ENCODE measurements around the gene GAREM1. TPM values are rescaled to one million over a fixed set of nuclear protein-coding genes. Genes with fewer than 3 reads are reported as not detected.

GAREM1 gene
- total and polyA plus RNA-seq, 2 of the 8 experiments (the other 6 are each of a cell fraction or from before 2014, with no cell fraction given): 3.6 to 9.2 TPM

DNA sequence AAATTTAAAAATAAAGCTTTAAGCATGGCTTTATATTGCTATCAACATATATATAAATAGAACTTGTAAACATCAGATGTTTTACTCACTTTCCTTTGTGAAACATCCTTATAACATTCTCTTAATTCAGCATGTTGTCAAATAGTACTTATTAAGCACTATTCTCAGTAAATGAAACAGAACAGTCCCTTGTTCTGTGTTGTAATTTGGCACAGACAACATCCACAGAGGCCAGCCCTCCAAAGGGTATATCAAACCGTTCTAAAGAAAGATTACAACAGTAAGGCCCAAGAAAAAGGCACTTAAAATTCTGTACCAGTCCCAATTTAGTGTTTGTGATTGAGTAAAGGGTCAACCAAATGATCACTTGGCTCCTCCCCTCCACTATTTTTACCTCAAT lies 46.0 kb downstream of the GAREM1 start:
- H2BK12ac ChIP-seq (ENCODE audit: low read depth, low read length): no peak overlapping the region
- H3K4me2 ChIP-seq (ENCODE audit: insufficient read depth in 1 of 2, low read depth in 2 of 2, low read length in 2 of 2): no peak overlapping the region
- H2BK5ac ChIP-seq (ENCODE audit: low read depth, low read length): no peak overlapping the region
- no peak overlapping the region for H3K23ac ChIP-seq (ENCODE audit: insufficient read length)
- H3K36me3 ChIP-seq (ENCODE audit: control insufficient read depth in 2 of 4, insufficient read depth in 4 of 4, low read length in 3 of 4): no peaks in the 10 kb centered on the region
- H4K91ac ChIP-seq (replicated peaks; ENCODE audit: insufficient read length, low read length): no peak overlapping the region
- no peak overlapping the region for H3K18ac ChIP-seq (ENCODE audit: extremely low read depth, low read length)
- no peak overlapping the region for H3K14ac ChIP-seq (ENCODE audit: insufficient read length)
- H2BK15ac ChIP-seq (ENCODE audit: low read length): no peak overlapping the region
- H3K79me2 ChIP-seq (ENCODE audit: control insufficient read depth in 1 of 2, insufficient read depth in 2 of 2, low read length in 2 of 2): peaks cover 0 to 2% of the 10 kb centered on the region in 2 experiments; a peak in 3 of 4 replicates
- ChIA-PET CTCF (ENCODE audit: partially characterized antibody) (no interaction called here), POLR2A (ENCODE audit: partially characterized antibody) (no interaction called here)
- H3K4me1 ChIP-seq (replicated peaks in 1 of 4; ENCODE audit: control insufficient read depth in 3 of 4, insufficient read depth in 4 of 4, low read length in 3 of 4): no peaks in the 10 kb centered on the region
- no peaks in the 10 kb centered on the region for H3K79me1 ChIP-seq (ENCODE audit: low read depth, low read length)
- DNase-seq (ENCODE audit: low read depth in 1 of 2, low spot score in 2 of 2) (no peak), FAIRE-seq (no peak)
- H2AK5ac ChIP-seq (ENCODE audit: low read depth, low read length): no peak overlapping the region
- no peaks in the 10 kb centered on the region; the same call in 1 of the 2 replicates for H3K23me2 ChIP-seq (ENCODE audit: low read depth, low read length)
- H3K56ac ChIP-seq (replicated peaks; ENCODE audit: insufficient read length, low read depth, low read length): no peak overlapping the region
- no peaks in the 10 kb centered on the region for H3K9me3 ChIP-seq (ENCODE audit: insufficient read depth in 2 of 2, low read depth in 1 of 2, low read length in 1 of 2)
- no peak overlapping the region for H2AFZ ChIP-seq (ENCODE audit: low read length)
- no peaks in the 10 kb centered on the region for H3K27me3 ChIP-seq (replicated peaks in 1 of 4; ENCODE audit: control insufficient read depth in 3 of 4, extremely low read depth in 1 of 4, insufficient read depth in 3 of 4, low read length in 3 of 4)
- no peak overlapping the region for H3K4me3 ChIP-seq (ENCODE audit: extremely low read depth in 1 of 4, insufficient read depth in 2 of 4, low read depth in 3 of 4, low read length in 4 of 4)
- H2BK120ac ChIP-seq (replicated peaks; ENCODE audit: low read depth, low read length): no peak overlapping the region
- H4K20me1 ChIP-seq (replicated peaks in 1 of 2; ENCODE audit: control insufficient read depth in 1 of 2, insufficient read depth in 2 of 2, low read length in 2 of 2): no peaks in the 10 kb centered on the region
- no peak overlapping the region for H4K8ac ChIP-seq (ENCODE audit: extremely low read depth, insufficient read depth, low read length)
- no peak overlapping the region for H2BK20ac ChIP-seq (ENCODE audit: low read length)
- WGBS, 2 experiments (ENCODE audit: extremely low coverage in 1 of 2, insufficient coverage in 1 of 2, insufficient read length in 1 of 2, insufficient replicate concordance in 2 of 2, low coverage in 1 of 2, low lambda C conversion rate in 2 of 2, missing lambda C conversion rate in 1 of 2): 82% methylated on average over 1 of the region's 1 CpG; no CpG with 5 or more reads in 1 of the 2 experiments
- TF ChIP-seq, protein P1, sequence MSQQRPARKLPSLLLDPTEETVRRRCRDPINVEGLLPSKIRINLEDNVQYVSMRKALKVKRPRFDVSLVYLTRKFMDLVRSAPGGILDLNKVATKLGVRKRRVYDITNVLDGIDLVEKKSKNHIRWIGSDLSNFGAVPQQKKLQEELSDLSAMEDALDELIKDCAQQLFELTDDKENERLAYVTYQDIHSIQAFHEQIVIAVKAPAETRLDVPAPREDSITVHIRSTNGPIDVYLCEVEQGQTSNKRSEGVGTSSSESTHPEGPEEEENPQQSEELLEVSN (IDR thresholded peaks at IDR 0.05): no peak
- no peak for TF ChIP-seq EGR1 (IDR thresholded peaks at IDR 0.05; ENCODE audit: borderline replicate concordance, low read depth, low read length)
- no peak for TF ChIP-seq TEAD4 (IDR thresholded peaks at IDR 0.05; ENCODE audit: low read depth, low read length)
- TF ChIP-seq GABPA (IDR thresholded peaks at IDR 0.05; ENCODE audit: borderline replicate concordance, insufficient read depth, low read length): no peak
- TF ChIP-seq SRF (IDR thresholded peaks at IDR 0.05; ENCODE audit: low read depth, low read length): no peak
- no peak for TF ChIP-seq RAD21 (IDR thresholded peaks at IDR 0.05 in 1 of 2, conservative IDR thresholded peaks at IDR 0.05 in 1 of 2; ENCODE audit: low read depth in 2 of 2, low read length in 2 of 2)
- H3K4ac ChIP-seq (replicated peaks; ENCODE audit: insufficient read length, low read depth, low read length): no peak overlapping the region
- no peak overlapping the region for H4K5ac ChIP-seq (ENCODE audit: insufficient read length, low read depth, low read length)
- H3K27ac ChIP-seq (ENCODE audit: low read depth, low read length): no peak overlapping the region
- no peak overlapping the region for H3K9ac ChIP-seq (replicated peaks in 1 of 4; ENCODE audit: extremely low read depth in 1 of 4, low read depth in 3 of 4, low read length in 3 of 4)

Measured in H1 (cell line).